Mesendoderm (in vitro differentiated cells): Measurements from ENCODE around the gene TMCC1.
"Not testable (repeated sequence)": the region's sequence is repeated elsewhere in the genome, so short reads cannot be mapped to it uniquely, and the experiment has no call there.

Experiments
- DNase-seq: peaks from one replicate; pipeline ENCODE4 v3.0.0; 2013
- H2AK5ac ChIP-seq: 2 replicates; pipeline ENCODE4 v1.6.1; 2013; ENCODE audit warnings: low read length, inconsistent platforms
- H2BK120ac ChIP-seq: 2 replicates; pipeline ENCODE4 v1.6.1; 2013; ENCODE audit warnings: low read depth, mild to moderate bottlenecking, low read length, moderate library complexity, mixed read lengths
- H2BK15ac ChIP-seq: replicated peaks from 2 replicates; pipeline ENCODE4 v1.6.1; 2013; ENCODE audit warnings: low read depth, mild to moderate bottlenecking, moderate library complexity
- H2BK5ac ChIP-seq: 2 replicates; pipeline ENCODE4 v1.6.1; 2013; ENCODE audit warnings: low read length, inconsistent platforms
- H3K18ac ChIP-seq: 2 replicates; pipeline ENCODE4 v1.6.1; 2013; ENCODE audit warnings: mild to moderate bottlenecking, low read length, mixed read lengths
- H3K23ac ChIP-seq: one replicate; pipeline ENCODE4 v1.6.1; 2013; ENCODE audit warnings: low read length
- H3K27ac ChIP-seq: 2 replicates; pipeline ENCODE4 v1.5.1; 2013; ENCODE audit warnings: low read depth, mild to moderate bottlenecking, inconsistent platforms, low read length, moderate library complexity
- H3K27me3 ChIP-seq: 2 replicates; pipeline ENCODE4 v1.6.1; 2013; ENCODE audit warnings: low read length, control low read depth, mild to moderate bottlenecking, inconsistent platforms; ENCODE audit not compliant: insufficient read depth, poor library complexity
- H3K36me3 ChIP-seq: 2 replicates; pipeline ENCODE4 v1.6.1; 2013; ENCODE audit warnings: low read length, inconsistent platforms; ENCODE audit not compliant: control insufficient read depth, insufficient read depth
- H3K4ac ChIP-seq: one replicate; pipeline ENCODE4 v1.6.1; 2013; ENCODE audit warnings: low read depth, mild to moderate bottlenecking, low read length, moderate library complexity
- H3K4me1 ChIP-seq: 2 replicates; pipeline ENCODE4 v1.6.1; 2013; ENCODE audit warnings: low read depth, low read length, inconsistent platforms; ENCODE audit not compliant: control insufficient read depth
- H3K4me2 ChIP-seq: 2 replicates; pipeline ENCODE4 v1.6.1; 2013; ENCODE audit warnings: low read length
- H3K4me3 ChIP-seq: 2 replicates; pipeline ENCODE4 v1.5.1; 2013; ENCODE audit warnings: mild to moderate bottlenecking, low read length
- H3K56ac ChIP-seq: one replicate; pipeline ENCODE4 v1.6.1; 2013; ENCODE audit warnings: low read length
- H3K79me1 ChIP-seq: 2 replicates; pipeline ENCODE4 v1.6.1; 2013; ENCODE audit warnings: low read length, inconsistent platforms
- H3K79me2 ChIP-seq: 2 replicates; pipeline ENCODE4 v1.6.1; 2013; ENCODE audit warnings: mild to moderate bottlenecking, low read length; ENCODE audit not compliant: control insufficient read depth, insufficient read depth
- H3K9ac ChIP-seq: 2 replicates; pipeline ENCODE4 v1.6.1; 2013; ENCODE audit warnings: low read length, inconsistent platforms
- H4K5ac ChIP-seq: one replicate; pipeline ENCODE4 v1.6.1; 2013; ENCODE audit warnings: low read length
- H4K8ac ChIP-seq: one replicate; pipeline ENCODE4 v1.6.1; 2013; ENCODE audit warnings: low read depth, mild to moderate bottlenecking, control low read depth, low read length, moderate library complexity
- WGBS: extraction: QIAGEN DNeasy Blood & Tissue Kit; methylation state at CpG from one replicate; pipeline ENCODE4 v1.1.7; 2013; ENCODE audit warnings: low lambda C conversion rate, missing lambda C conversion rate; ENCODE audit not compliant: insufficient coverage; ENCODE audit errors: extremely low coverage; 5-methylcytosine and 5-hydroxymethylcytosine counted together

TMCC1 gene

DNA sequence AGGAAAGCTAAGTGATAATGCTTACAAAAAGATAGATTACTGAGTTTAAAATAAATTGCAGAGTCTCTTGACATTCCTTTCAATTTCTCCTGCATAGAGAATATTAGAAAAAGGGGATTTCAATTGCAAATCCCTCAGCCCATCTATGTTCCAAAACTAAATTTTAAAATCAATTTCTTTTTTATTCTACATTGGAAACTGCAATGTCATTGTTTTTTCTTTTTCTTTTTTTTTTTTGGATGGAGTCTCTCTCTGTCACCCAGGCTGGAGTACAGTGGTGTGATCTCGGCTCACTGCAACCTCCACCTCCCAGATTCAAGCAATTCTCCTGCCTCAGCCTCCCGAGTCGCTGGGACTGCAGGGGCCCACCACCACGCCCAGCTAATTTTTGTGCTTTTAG, 15.7 kb upstream of the TMCC1 start:
- H2AK5ac ChIP-seq, H3K4me3 ChIP-seq, H3K9ac ChIP-seq, H3K79me1 ChIP-seq, H4K5ac ChIP-seq, H3K56ac ChIP-seq, H2BK5ac ChIP-seq, H3K36me3 ChIP-seq, H4K8ac ChIP-seq, DNase-seq, H2BK15ac ChIP-seq, H3K4me2 ChIP-seq, H3K4me1 ChIP-seq, H3K79me2 ChIP-seq, H3K27ac ChIP-seq, H2BK120ac ChIP-seq, H3K23ac ChIP-seq, H3K18ac ChIP-seq, H3K27me3 ChIP-seq, H3K4ac ChIP-seq: not testable (repeated sequence)
- WGBS, result no CpG with 5 or more reads among the region's 4 CpGs

DNA sequence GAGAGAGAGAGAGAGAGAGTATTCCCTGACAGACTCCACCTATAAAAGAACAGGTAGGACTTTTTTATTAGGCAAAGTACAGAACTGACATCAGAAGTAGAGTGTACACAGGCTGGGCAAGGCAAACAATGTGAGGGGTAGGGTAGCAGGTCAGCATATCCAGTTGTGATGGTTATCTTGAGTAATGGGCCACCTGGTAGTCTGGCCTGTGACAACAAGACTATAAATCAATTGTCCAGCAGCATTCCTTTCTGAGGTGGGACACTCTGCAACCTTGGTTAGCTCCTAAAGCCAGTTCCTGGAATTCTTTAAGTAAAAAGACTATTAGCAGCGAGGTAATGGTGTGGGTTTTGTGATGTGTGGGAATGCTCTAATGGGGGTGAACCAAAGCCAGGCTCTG, 14.9 kb upstream of the TMCC1 start:
- Histone ChIP-seq H3K18ac (no peak overlapping the region), H3K36me3 (no peaks in the 10 kb centered on the region), H4K5ac (no peak overlapping the region), H3K27me3 (no peaks in the 10 kb centered on the region), H3K79me2 (no peaks in the 10 kb centered on the region), H3K27ac (no peak overlapping the region), H3K9ac (no peak overlapping the region), H2AK5ac (no peak overlapping the region), H3K4me2 (no peak overlapping the region), H3K4me1 (no peaks in the 10 kb centered on the region), H3K4ac (no peak overlapping the region), H2BK15ac (no peak overlapping the region), H2BK5ac (no peak overlapping the region), H3K23ac (no peak overlapping the region), H2BK120ac (no peak overlapping the region), H3K4me3 (no peak overlapping the region), H3K56ac (no peak overlapping the region), H4K8ac (no peak overlapping the region), H3K79me1 (no peaks in the 10 kb centered on the region)
- DNase-seq, result no peak
- WGBS, result no CpG with 5 or more reads among the region's 1 CpG

DNA sequence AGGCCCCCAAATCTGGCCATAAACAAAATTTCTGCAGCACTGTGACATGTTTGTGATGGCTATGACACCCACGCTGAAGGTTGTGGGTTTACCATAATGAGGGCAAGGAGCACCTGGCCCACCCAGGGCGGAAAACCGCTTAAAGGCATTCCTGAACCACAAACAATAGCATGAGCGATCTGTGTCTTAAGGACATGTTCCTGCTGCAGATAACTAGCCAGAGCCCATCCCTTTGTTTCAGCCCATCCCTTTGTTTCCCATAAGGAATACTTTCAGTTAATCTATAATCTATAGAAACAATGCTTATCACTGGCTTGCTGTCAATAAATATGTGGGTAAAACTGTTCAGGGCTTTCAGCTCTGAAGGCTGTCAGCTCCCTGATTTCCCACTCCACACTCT, 7.8 kb upstream of the TMCC1 start:
- not testable (repeated sequence) for H2BK5ac ChIP-seq, H3K9ac ChIP-seq, H3K23ac ChIP-seq, H4K8ac ChIP-seq, H3K36me3 ChIP-seq, H3K27me3 ChIP-seq, H3K18ac ChIP-seq, H3K4me2 ChIP-seq, DNase-seq, H3K79me1 ChIP-seq, H3K27ac ChIP-seq, H4K5ac ChIP-seq, H3K4me3 ChIP-seq, H2BK120ac ChIP-seq, H3K4ac ChIP-seq, H3K56ac ChIP-seq, H3K79me2 ChIP-seq, H2BK15ac ChIP-seq, H2AK5ac ChIP-seq, H3K4me1 ChIP-seq
- no CpG with 5 or more reads among the region's 4 CpGs for whole genome bisulfite sequencing

DNA sequence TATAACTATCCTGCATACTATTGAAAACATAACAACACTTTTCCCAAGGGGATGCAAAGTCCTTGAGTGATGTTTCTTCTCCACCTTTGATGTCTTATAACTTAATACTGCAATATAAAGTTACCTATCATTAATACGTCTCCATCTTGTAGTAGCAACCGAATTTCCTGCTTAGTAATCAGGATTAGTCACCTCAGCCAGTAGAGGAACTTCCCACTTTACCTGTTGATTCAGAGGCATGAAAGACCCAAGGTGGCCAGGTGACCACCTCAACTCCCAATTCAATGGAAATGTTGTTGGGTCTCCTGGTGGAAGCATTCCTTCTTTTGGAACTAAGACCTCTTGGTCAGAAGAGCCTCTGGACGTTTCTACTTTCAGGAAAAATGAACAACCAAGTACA, 3.5 kb upstream of the TMCC1 start:
- Histone ChIP-seq H3K27ac (no peak overlapping the region), H3K4me3 (no peak overlapping the region), H2BK120ac (no peak overlapping the region), H4K8ac (no peak overlapping the region), H4K5ac (no peak overlapping the region), H3K4me2 (no peak overlapping the region), H2BK5ac (no peak overlapping the region), H3K56ac (no peak overlapping the region), H3K4me1 (peaks cover 1% of the 10 kb centered on the region), H2BK15ac (no peak overlapping the region), H3K79me2 (peaks cover 4% of the 10 kb centered on the region), H3K36me3 (no peaks in the 10 kb centered on the region), H3K27me3 (no peaks in the 10 kb centered on the region), H3K79me1 (peaks cover 2% of the 10 kb centered on the region), H3K23ac (no peak overlapping the region), H3K4ac (no peak overlapping the region), H3K9ac (no peak overlapping the region), H3K18ac (no peak overlapping the region), H2AK5ac (no peak overlapping the region)
- no CpG with 5 or more reads among the region's 3 CpGs for WGBS
- DNase-seq, result no peak

DNA sequence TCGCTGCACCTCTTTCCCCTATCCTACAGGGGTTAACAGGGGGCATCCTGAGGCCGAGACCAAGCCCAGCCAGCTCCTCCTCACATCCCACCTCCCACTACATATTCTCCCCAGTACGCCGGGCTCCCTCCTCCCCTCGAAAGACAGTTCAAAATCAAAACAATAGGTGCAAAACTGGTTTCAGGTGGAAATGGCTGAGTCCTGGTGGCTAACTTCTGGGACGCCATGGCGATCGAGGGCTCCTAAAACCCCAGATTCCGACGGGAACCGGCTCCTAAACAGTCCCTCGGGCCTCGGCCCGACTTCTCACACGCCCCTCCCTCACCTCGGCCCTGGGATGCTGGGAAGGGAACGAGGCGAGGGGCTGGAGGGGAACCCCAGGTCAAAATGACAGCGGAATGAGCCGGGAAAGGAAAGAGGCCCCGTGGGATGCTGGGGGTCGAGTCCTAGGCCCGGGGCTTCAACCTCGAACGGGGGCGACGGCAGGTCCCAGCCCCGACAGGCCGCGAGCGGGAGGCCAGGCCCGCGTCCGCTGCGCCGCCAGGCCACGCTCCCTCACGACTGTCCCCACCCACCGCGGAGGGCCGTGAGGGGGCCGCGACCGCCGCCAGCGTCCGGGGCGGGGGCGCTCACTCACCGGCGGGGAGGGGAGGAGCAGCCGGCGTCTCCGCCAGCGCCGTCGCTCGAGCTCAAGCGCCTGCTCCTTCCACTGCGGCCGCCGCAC, 492 bp downstream of the TMCC1 start:
- H2BK120ac ChIP-seq, result no peak overlapping the region
- H3K79me2 ChIP-seq, result peaks cover 24% of the 10 kb centered on the region
- WGBS, result no CpG with 5 or more reads among the region's 62 CpGs
- H3K4me1 ChIP-seq, result peaks cover 4% of the 10 kb centered on the region
- H4K8ac ChIP-seq, result peak overlapping the region; percentile 42
- peak overlapping the region; percentile 97 for H3K56ac ChIP-seq
- peak overlapping the region; percentile 88 for H3K4ac ChIP-seq
- no peaks in the 10 kb centered on the region for H3K36me3 ChIP-seq
- H2AK5ac ChIP-seq, result no peak overlapping the region
- H3K4me2 ChIP-seq, result peak overlapping the region; percentile 93
- H3K27ac ChIP-seq, result peak overlapping the region; percentile 84
- H2BK15ac ChIP-seq, result no peak overlapping the region
- H3K79me1 ChIP-seq, result peaks cover 10% of the 10 kb centered on the region
- peak overlapping the region; percentile 99 for H3K9ac ChIP-seq
- H4K5ac ChIP-seq, result no peak overlapping the region
- peak overlapping the region; percentile 77 for H3K18ac ChIP-seq
- peak overlapping the region; percentile 80 for H3K23ac ChIP-seq
- peak overlapping the region; percentile 72 for H2BK5ac ChIP-seq
- peak overlapping the region; percentile 96 for H3K4me3 ChIP-seq
- peak; percentile 86 for DNase-seq
- H3K27me3 ChIP-seq, result no peaks in the 10 kb centered on the region

DNA sequence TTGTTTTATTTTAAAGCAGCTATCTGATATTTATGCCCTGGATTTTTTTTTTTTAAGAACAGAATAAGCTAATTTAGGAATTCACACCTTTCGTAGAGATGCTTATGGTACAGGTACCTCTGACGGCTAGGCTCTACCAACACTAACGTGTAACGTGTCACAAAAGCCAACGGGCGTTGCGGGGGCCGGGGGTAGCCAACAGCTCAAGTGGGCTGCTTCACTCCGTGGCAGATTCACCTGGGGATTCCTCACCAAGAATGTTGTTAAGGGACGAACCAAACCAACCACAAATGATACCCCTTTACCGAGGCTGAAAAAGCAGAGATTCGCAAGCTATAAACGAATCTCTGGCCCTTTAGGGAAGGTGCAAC, 1.0 kb downstream of the TMCC1 start:
- Histone ChIP-seq H4K5ac (no peak overlapping the region), H3K56ac (peak overlapping the region; percentile 97), H2BK15ac (no peak overlapping the region), H3K36me3 (no peaks in the 10 kb centered on the region), H3K79me1 (peaks cover 10% of the 10 kb centered on the region), H3K4me2 (peak overlapping the region; percentile 93), H3K9ac (peak overlapping the region; percentile 99), H3K18ac (peak overlapping the region; percentile 77), H3K4me3 (peak overlapping the region; percentile 96), H3K4me1 (peaks cover 4% of the 10 kb centered on the region), H2BK120ac (no peak overlapping the region), H3K4ac (peak overlapping the region; percentile 43), H3K79me2 (peaks cover 24% of the 10 kb centered on the region), H2AK5ac (no peak overlapping the region), H2BK5ac (no peak overlapping the region), H3K27ac (peak overlapping the region; percentile 84), H4K8ac (no peak overlapping the region), H3K23ac (peak overlapping the region; percentile 80), H3K27me3 (no peaks in the 10 kb centered on the region)
- no peak for DNase-seq
- WGBS, result no CpG with 5 or more reads among the region's 13 CpGs
